ENCODE measurements around the gene LRRC14B.
"Not testable (repeated sequence)": the region's sequence is repeated elsewhere in the genome, so short reads cannot be mapped to it uniquely, and the experiment has no call there.

LRRC14B gene

DNA sequence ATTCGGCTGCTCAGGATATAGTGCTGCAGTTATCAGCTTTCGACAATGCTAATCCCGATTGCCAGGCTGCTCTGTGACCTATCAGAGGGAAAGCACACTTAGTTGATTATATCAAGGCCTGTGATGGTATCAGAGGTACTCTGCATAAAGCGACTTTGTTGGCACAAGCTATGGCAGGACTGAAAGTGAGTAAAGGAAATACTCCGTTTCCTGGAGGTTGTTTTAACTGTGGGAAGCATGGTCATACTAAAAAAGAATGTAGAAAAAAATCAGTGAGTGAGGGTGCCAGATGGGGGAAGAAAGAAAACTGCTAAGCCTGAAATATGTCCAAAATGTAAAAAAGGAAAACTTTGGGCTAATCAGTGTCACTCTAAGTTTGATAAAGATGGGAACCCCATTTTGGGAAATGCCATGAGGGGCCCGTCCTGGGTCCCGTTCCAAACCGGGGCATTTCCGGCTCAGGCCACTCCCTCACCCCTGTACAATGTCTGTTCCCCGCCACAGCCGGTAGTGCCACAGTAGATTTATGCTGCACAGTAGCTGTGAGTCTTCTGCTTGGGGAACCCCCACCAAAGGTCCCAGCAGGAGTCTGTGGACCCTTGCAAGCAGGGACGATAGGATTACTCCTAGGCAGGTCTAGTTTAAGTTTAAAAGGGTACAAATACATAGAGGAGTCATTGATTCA is 52.5 kb downstream of the LRRC14B start:
- peak; percentile 10 for DNase-seq

DNA sequence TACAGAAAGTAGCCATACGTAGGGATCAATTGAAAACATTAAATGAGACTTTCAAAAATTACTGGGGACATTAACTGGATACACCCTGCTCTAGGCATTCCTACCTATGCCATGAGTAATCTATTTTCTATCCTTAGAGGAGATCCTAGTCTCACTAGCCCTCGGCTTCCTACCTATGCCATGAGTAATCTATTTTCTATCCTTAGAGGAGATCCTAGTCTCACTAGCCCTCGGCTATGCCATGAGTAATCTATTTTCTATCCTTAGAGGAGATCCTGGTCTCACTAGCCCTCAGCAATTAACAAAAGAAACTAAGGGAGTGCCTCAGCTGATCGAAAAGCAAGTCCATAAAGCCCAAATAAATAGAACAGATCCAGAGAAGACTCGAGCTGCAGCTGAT is 54.4 kb downstream of the LRRC14B start:
- DNase-seq: not testable (repeated sequence)
